Hippocampal formation (tissue), 2 donors: ENCODE results near the gene PARG.
"Not testable (repeated sequence)": the region's sequence is repeated elsewhere in the genome, so short reads cannot be mapped to it uniquely, and the experiment has no call there.

Source experiments
- DNase-seq, 2 donors: peaks; one replicate each; lab custom pipeline; 2025; lab: John Stamatoyannopoulos, UW

The PARG gene

GRCh38 chr10:49830016-49830415 lies 111.8 kb downstream of the PARG start:
- no peak for DNase-seq

DNA sequence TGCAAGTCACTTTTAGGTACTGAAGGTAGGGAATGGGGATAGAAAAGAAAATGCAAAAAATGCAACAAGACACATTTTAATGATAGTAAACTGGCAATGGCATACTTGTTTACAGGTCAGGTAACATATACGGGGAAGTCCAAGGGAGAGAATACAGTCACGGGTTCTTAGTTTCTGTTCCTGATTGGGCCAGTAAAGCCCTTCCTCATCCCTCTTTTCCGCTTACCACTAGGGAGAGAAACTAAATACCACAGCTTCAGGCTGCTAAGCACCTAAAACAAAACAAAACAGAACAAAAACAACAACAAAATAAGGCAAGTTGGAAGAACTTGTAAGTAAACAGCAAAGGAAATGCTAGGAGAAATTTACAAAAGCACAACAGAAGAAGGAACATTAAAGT lies 114.5 kb downstream of the PARG start:
- no peak for DNase-seq

GRCh38 chr10:49819234-49819958 lies 122.4 kb downstream of the PARG start:
- DNase-seq: no peak

GRCh38 chr10:49817845-49818244 lies 124.0 kb downstream of the PARG start:
- no peak for DNase-seq

GRCh38 chr10:49803988-49804387 lies 137.8 kb downstream of the PARG start:
- DNase-seq: no peak

DNA sequence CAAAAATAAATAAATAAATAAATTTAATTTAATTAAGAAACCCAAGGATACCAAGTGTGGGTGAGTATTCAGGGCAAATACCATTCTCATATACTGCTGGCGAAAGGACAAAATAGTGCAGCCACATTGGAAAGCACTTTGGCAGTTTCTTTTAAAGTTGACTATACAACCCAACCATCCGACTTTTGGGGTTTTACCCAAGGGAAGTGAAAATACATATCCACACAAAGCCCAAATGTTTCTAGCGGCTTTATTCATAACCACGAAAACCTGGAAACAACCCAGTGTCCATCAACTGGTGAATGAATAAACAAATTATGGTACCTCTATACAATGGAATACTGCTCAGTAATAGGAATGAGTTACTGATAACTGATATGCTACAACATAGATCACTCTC lies 143.6 kb downstream of the PARG start:
- no peak for DNase-seq

DNA sequence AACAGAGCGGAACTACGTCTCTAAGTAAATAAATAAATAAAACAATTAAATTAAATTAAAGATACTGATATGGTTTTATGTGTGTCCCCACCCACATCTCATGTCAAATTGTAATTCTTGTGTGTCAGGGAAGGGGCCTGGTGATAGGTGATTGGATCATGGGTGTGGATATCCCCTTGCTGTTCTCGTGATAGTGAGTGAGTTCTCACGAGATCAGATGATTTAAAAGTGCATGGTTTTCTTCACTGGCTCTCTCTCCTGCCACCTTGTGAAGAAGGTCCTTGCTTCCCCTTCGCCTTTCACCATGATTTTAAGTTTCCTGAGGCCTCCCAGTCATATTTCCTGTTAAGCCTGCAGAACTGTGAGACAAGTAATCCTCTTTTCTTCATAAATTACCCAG lies 150.7 kb downstream of the PARG start:
- no peak for DNase-seq

- no peak for DNase-seq
Observed at GRCh38 chr10:49784681-49785080, 157.1 kb downstream of the PARG start.

DNA sequence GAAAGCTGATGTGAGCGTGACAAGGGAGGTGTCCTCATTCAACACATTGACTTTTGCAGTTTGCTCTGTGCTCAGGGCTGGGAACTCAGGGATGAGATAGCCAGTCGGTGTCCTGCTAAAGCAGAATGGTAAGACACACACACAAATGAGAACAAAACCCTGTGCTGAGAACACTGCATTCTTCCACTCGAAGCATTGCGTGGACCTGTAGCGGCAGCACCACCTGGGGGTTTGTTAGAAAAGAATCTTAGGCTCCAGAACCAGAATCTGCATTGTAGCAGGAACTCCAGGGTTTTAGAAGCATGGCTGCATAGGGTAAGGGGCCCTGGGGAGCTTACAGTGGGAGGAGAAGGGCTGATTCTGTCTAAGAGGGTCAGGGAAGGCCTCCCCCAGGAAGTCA lies 158.2 kb downstream of the PARG start:
- DNase-seq: no peak

GRCh38 chr10:49781247-49781646 lies 160.6 kb downstream of the PARG start:
- no peak for DNase-seq

- no peak for DNase-seq
Observed at GRCh38 chr10:49778197-49778596, 163.6 kb downstream of the PARG start.

GRCh38 chr10:49776851-49777250 lies 165.0 kb downstream of the PARG start:
- no peak for DNase-seq

- no peak for DNase-seq
Observed at GRCh38 chr10:49775014-49775413, 166.8 kb downstream of the PARG start.

- DNase-seq: not testable (repeated sequence)
Observed at GRCh38 chr10:49772944-49773343, 168.9 kb downstream of the PARG start.

GRCh38 chr10:49771046-49771445 lies 170.8 kb downstream of the PARG start:
- not testable (repeated sequence) for DNase-seq

DNA sequence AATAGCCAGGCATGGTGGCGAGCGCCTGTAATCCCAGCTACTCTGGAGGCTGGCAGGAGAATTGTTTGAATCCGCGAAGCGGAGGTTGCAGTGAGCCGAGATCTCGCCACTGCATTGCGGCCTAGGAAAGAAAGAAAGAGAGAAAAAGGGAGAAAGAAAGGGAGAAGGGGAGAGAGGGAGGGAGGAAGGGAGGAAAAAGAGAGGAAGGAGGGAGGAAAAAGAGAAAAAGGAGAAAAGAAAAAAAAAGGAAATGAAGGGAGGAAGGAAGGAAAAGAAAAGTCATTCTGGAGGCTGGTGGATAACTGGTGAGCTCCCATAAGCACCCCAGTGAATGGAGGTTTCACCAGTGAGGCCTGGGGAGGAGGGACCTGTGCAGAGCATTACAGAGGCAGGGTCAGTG lies 172.1 kb downstream of the PARG start:
- no peak for DNase-seq

- DNase-seq: no peak
Observed at GRCh38 chr10:49768731-49769130, 173.1 kb downstream of the PARG start.

DNA sequence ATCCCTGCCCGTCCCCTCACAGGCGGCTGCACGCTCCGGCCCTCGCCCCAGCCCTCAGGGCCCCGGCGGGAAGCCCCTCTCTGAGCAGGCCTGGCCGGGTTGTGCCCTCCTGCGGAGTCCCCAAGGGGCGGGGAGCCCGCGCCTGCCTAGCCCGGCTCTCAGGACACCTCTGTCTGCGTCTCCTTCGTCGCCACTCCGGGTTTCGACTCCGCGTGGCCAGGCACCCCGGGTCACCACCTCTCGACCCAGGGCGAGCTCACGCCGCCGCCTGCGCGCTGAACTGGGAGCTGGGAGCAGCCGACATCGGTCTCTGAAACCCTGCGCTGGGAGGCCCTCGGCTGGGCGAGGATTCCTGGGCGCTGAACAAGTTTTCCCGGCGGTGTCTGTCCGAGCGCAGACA lies 173.5 kb downstream of the PARG start:
- DNase-seq: no peak
